Thyroid gland (tissue), 4 donors: ENCODE data around the gene KLHL35. TPM values are rescaled to one million over a fixed set of nuclear protein-coding genes. Genes with fewer than 3 reads are reported as not detected.

ENCODE experiments used
- DNase-seq, 2 donors: peaks; one replicate each; pipeline ENCODE4 v3.0.0-alpha.2; 2019
- H3K27ac ChIP-seq, 3 donors: fragments of 200-600 bp; sonication (generic); 1 replicate in 2 of 3; 2 replicates in 1 of 3; pipeline ENCODE4 v1.5.1; 2016 to 2019; ENCODE audit warnings: mild to moderate bottlenecking in 1 of 3, moderate library complexity in 1 of 3
- H3K27me3 ChIP-seq: fragments of 200-600 bp; sonication (generic); one replicate; pipeline ENCODE4 v1.5.1; 2019
- H3K36me3 ChIP-seq, 2 donors: fragments of 200-600 bp; sonication (generic); one replicate each; pipeline ENCODE4 v1.5.1; 2016 to 2019
- H3K4me1 ChIP-seq, 2 donors: fragments of 200-600 bp; sonication (generic); one replicate each; pipeline ENCODE4 v1.5.1; 2017 to 2019
- H3K4me3 ChIP-seq, 3 donors: fragments of 200-600 bp; sonication (generic); replicated peaks in 1 of 3; 1 replicate in 2 of 3; 2 replicates in 1 of 3; pipeline ENCODE4 v1.5.1; 2016; ENCODE audit warnings: mild to moderate bottlenecking in 1 of 3
- H3K9me3 ChIP-seq: fragments of 200-600 bp; sonication (generic); one replicate; pipeline ENCODE4 v1.5.1; 2017
- POLR2A ChIP-seq, 2 donors: fragments of 450-650 bp; IDR thresholded peaks; one replicate each; pipeline ENCODE4 v1.6.1; 2017; ENCODE audit warnings: antibody characterized with exemption in 2 of 2, mild to moderate bottlenecking in 2 of 2, moderate library complexity in 1 of 2
- WGBS, 2 donors: methylation state at CpG; one replicate each; pipeline ENCODE4 v1.1.5; 2017; 5-methylcytosine and 5-hydroxymethylcytosine counted together
- intact Hi-C: fragments of 100-400 bp; cut with DNase I; formaldehyde crosslinking; loops from one replicate; pipeline ENCODE4 v1.15.1; 2023
- total RNA-seq, 4 donors: library from RNA; depleted of rRNA; stranded (reverse); fragments of >200 nt; gene quantifications; one replicate each; pipeline ENCODE4 v1.2.3, GENCODE V29; 2016
- TF ChIP-seq, protein P1 (sequence below), 6 experiments: fragments of 200-600 bp in 3 of 6; fragments of 450-650 bp in 3 of 6; sonication (generic) in 3 of 6; IDR thresholded peaks; one replicate each; pipeline ENCODE4 v1.5.1; 2016 to 2019; ENCODE audit warnings: antibody characterized with exemption in 6 of 6, mild to moderate bottlenecking in 2 of 6, inconsistent platforms in 1 of 6, moderate library complexity in 1 of 6

The KLHL35 gene
- 1 to 10 TPM; 1.1 to 3.6 (median 1.9) TPM for total RNA-seq

DNA sequence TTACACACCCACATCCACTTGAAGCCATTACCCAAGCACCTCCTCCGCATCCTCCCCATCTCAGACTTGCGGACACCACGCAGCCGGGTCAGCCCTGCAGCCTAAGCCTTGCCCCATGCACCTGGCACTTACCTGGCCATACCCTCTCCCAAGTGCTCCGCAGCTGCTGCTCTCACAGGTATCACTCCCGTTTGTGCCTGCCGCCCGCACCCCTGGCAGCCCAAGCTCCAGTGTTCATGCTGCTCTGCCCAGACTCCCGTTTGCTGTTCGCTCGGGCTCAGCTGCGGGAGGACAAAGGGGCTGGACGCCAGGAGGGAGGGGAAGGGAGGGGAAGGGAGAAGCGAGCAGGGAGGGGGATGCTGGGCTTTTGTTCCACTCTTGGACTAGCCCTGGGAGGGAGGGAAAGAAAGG is at the start of gene KLHL35:
KLHL35 (minus strand) TSS at position 293 of the 411 bp plus-strand sequence. CDS start 2,574 bp downstream, outside the sequence.
- no peak within 1 kb of the TSS for H3K4me3 ChIP-seq
- no peak within 1 kb of the TSS for H3K27ac ChIP-seq
- H3K27me3 ChIP-seq, result no peaks in the 10 kb centered on the region
- H3K4me1 ChIP-seq, result peaks cover 0 to 16% of the 10 kb centered on the region in 2 donors
- DNase-seq, result no peak
- no peaks in the 10 kb centered on the region for H3K9me3 ChIP-seq
- no peaks in the 10 kb centered on the region for H3K36me3 ChIP-seq
- TF ChIP-seq, protein P1, sequence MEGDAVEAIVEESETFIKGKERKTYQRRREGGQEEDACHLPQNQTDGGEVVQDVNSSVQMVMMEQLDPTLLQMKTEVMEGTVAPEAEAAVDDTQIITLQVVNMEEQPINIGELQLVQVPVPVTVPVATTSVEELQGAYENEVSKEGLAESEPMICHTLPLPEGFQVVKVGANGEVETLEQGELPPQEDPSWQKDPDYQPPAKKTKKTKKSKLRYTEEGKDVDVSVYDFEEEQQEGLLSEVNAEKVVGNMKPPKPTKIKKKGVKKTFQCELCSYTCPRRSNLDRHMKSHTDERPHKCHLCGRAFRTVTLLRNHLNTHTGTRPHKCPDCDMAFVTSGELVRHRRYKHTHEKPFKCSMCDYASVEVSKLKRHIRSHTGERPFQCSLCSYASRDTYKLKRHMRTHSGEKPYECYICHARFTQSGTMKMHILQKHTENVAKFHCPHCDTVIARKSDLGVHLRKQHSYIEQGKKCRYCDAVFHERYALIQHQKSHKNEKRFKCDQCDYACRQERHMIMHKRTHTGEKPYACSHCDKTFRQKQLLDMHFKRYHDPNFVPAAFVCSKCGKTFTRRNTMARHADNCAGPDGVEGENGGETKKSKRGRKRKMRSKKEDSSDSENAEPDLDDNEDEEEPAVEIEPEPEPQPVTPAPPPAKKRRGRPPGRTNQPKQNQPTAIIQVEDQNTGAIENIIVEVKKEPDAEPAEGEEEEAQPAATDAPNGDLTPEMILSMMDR (IDR thresholded peaks at IDR 0.05), result no peak
- TF ChIP-seq POLR2A (IDR thresholded peaks at IDR 0.05), result no peak
- intact Hi-C loops, result no loop called here
- 11 to 12% methylated on average over 11 to 14 of the region's 14 CpGs for WGBS, 2 donors

DNA sequence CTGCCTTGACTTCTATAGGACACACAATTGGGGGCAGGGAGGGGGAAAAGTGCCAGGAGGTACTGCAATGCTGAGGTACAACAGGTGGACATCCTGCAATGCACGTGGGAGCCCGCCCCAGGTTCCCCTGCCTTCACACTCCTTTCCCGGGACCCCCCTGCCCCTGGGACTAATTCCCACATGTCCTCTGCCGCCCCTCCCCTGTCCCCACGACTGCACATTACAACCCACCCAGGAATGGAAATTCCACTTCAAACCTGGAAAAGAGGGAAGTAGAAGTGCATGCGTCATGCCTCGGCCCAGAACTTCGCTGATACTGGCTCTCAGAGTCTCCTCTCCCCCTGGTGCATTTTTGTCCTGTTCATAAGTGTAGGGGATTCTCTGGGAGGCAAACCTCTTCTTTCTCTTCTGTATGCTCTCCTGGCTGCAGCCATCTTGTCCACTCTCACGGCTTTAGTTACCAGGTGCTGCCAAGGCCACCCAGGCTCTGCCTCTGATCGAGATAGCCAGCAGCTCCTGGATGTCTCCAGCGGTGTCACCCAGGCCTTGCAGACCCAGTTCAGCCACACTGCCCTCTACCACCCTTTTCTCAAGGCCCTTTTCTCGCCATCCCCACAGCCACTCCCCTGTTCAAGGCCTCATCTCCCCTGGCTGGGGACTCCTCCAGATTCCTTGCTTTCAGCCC is 49.1 kb upstream of the KLHL35 start:
- DNase-seq, result no peak
- peaks cover 0 to 3% of the 10 kb centered on the region in 2 donors for H3K4me1 ChIP-seq
- intact Hi-C loops, result no loop called here
- no peaks in the 10 kb centered on the region for H3K27me3 ChIP-seq
- TF ChIP-seq POLR2A (IDR thresholded peaks at IDR 0.05), result no peak
- TF ChIP-seq, protein P1 (IDR thresholded peaks at IDR 0.05), result no peak
- no peak overlapping the region for H3K27ac ChIP-seq
- no peak overlapping the region for H3K4me3 ChIP-seq
- no peaks in the 10 kb centered on the region for H3K9me3 ChIP-seq
- no peaks in the 10 kb centered on the region for H3K36me3 ChIP-seq
- 86 to 88% methylated on average over 12 of the region's 12 CpGs for WGBS, 2 donors

DNA sequence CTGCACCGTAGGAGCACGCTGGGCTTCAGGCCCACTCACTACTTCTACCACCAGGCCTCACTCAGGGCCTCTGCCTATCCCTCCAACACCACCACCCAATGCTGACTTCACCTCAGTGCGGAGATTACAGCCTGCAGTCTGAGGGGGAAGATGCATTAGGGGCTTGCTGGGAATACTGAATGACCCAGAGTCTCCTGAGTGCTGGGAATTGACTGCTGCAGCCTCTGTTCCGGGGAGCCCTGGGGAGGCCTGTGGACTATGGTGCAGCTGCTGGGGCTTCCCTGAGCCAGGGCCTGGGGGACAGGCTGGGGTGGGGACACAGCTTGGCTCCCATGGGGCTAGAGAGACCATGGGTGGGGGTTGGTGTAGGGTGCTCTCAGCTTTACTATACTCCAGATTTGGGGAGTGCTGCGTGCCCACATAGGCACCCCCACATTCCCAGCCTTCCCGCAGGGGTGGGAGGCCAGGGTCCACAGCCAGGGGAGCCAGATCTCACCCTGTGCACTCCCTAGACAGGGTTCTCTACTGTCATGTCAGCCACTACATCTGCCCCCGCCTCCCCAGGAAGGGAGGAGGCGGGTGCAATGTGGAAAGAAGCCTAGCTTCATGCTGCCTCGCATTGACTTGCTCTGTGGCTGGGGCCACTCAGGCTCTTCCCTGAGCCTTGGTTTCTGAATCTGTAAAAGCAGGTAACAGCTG is 48.4 kb upstream of the KLHL35 start:
- no peak overlapping the region for H3K4me3 ChIP-seq
- H3K9me3 ChIP-seq, result no peaks in the 10 kb centered on the region
- no peaks in the 10 kb centered on the region for H3K27me3 ChIP-seq
- intact Hi-C loops, result no loop called here
- DNase-seq, result no peak
- H3K27ac ChIP-seq, result no peak overlapping the region
- no peak for TF ChIP-seq POLR2A (IDR thresholded peaks at IDR 0.05)
- TF ChIP-seq, protein P1 (IDR thresholded peaks at IDR 0.05), result no peak
- H3K36me3 ChIP-seq, result no peaks in the 10 kb centered on the region
- H3K4me1 ChIP-seq, result peaks cover 7 to 10% of the 10 kb centered on the region in 2 donors
- 86 to 87% methylated on average over 5 to 9 of the region's 9 CpGs for WGBS, 2 donors

GRCh38 chr11:75480185-75481175 is 47.5 kb upstream of the KLHL35 start:
- Histone ChIP-seq H3K9me3 (no peaks in the 10 kb centered on the region), H3K4me1 (peaks cover 12 to 19% of the 10 kb centered on the region in 2 donors), H3K27ac (no peak overlapping the region), H3K27me3 (no peaks in the 10 kb centered on the region), H3K36me3 (no peaks in the 10 kb centered on the region), H3K4me3 (no peak overlapping the region)
- intact Hi-C loops, result no loop called here
- DNase-seq, result no peak
- TF ChIP-seq, protein P1 (IDR thresholded peaks at IDR 0.05), result no peak
- no peak for TF ChIP-seq POLR2A (IDR thresholded peaks at IDR 0.05)
- 88 to 92% methylated on average over 10 of the region's 10 CpGs for WGBS, 2 donors
